Kasumi-1 (cell line): ENCODE measurements around the gene BABAM2.

Experiments
- DNase-seq, 2 experiments: peaks; one replicate each; lab custom pipeline; 2025; lab: John Stamatoyannopoulos, UW

The BABAM2 gene

DNA sequence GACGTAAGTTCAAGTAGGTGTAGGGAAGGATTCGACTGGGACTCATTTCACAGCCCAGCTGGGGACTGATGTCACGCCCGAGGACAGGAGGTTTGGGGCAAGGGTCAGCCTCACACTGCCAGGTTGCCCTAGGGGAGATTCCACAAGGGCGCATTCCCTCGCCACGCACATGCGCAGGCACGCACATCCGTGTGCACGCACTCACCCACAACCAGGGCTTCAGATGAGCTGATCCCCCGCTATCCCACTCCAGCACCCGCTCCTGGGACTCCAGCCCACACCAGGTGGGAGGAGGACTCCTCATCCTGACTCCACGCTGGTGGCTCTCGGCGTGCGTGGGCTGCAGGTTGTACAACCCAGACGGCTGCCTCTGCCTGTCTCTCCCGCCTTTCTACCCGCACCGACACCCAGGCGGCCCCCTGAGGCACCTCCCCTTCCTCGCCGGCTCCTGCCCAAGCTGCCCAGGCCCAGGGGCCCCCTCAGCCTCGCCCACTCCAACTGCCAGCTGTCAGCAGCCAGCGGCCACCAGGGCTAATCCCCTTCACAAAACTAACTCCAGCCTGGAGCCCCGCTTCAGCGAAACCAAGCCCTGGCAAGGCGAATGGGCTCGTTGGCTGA, 454.3 kb downstream of the BABAM2 start:
- no peak for DNase-seq

DNA sequence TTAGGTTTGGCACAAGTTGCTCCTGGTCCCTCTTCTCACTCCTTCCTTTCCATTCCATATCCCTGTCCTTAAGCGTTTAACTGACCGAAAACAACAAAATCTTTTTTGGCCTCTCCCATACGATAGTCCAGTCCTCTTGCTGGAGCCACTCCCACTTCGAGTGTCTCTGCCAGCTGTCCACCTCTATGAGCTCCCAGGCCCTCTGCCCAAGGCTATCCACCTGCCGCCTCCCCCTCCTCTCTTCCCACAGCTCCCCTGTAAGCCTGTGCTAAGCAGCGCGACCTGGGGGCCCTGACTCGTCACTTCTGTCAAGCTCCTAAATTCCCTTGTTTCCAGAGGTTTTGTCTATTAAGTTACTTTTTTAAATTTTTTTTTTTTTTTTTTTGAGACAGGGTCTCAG, 455.1 kb downstream of the BABAM2 start:
- DNase-seq, result no peak

DNA sequence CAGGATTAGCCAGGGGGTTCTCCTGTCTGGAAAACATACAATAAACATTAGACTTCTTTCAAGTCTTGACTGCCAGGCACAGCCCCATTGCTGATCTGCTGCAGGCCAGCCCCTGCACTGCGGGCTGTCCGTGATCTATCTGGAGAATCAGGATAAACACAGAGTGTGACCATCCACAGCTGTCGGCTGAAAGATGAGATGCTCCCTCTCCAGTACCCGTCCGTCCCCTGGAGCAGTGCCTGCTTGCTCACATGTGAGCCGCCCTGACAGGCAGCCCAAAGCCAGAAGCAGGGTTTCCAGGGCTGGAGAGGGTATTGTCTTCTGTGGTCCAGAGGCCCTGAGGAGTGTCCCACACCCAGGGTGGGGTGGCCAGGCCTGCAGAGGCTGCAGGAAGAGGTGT, 456.1 kb downstream of the BABAM2 start:
- DNase-seq, result no peak

DNA sequence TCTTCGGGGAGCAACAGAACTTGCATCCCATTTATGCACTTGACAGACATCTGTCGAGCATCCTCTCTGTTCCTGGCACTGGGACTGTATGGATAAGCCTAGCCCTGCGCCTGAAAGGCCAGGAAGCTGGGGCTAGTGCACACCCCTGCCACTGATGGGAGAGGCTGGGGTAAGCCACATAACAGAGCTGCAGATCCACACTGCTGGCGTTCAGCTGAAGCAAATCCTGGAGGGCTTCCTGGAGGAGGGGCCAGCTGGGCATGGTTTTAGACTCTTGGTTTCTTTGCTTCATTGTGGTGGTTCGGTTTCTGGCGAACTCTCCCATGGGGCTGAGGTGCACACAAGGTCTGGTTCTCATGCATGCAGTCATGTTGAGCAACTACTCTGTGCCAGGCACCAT, 456.7 kb downstream of the BABAM2 start:
- DNase-seq, result no peak

GRCh38 chr2:28347596-28347995, 457.1 kb downstream of the BABAM2 start:
- no peak for DNase-seq

DNA sequence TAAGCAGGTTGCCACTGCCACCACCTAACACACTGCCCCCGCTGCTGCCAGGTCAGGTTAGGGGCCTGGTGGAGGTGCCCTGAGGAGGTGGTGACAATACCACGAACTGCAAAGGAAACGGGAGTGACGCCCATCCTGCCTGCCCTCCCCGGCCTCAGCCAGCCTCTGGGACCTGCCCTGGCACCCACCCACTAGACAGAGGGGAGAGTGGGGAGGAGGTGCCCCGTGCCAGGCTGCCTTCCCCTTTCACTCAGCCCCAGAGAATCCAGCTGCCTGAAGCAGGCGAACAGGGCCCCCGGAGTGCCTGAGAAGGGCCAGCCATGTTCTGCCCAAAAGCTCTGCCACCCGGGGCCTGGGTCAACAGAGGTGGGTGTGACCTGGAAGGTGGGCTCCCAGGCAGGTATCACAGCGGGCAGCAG, 457.6 kb downstream of the BABAM2 start:
- DNase-seq, result no peak

- DNase-seq, result no peak
Observed at GRCh38 chr2:28348921-28349320, 458.4 kb downstream of the BABAM2 start.

DNA sequence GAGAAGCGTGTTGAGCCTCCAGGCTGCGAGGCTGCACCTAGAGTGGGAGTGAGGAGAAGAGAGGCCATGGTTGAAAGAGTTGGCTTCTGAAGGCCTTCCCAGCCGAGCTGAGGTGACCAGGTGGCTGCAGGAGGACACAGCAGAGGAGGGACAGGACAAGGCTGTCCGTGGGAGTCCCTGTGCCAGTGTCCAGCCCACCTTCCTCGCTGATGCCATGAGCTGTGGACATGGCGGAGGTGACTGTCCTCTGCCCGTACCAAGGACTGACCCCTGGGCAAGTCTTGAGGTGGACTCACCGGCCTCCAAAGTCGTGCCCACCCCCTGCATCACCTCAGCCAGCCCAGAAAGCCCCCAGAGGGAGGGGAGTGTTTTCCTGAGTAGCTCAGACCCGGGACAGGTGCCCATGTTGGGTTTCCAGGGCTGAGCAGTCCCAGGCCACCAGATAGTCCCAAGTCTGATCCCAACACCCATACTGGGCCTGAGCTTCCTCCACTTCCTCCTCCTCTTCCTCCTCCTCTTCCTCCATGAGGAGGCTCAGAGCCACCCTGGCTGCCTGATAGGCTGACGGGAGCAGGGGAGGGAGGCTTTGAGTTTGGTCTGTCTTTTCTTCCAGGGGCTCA, 459.1 kb downstream of the BABAM2 start:
- DNase-seq, result no peak

DNA sequence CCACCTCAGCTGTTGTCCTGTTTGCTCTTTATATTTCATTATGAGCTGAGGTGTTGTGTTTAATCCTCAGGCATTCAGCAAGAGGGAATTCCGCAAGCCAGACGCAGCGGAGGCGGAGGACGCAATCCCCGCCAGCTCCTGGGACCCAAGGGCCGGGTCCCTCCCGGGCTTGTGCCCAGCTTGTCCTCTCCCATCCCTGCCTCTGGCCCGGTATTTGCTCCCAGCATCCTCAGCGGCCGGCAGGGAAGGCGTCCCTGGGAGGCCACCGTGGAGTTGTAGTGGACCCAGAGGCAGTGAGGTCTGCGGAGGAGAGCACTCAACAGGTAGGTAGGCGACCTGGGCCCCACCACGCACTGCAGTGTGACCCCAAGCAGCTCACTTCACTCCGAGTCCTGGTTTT, 459.7 kb downstream of the BABAM2 start:
- DNase-seq, result no peak

DNA sequence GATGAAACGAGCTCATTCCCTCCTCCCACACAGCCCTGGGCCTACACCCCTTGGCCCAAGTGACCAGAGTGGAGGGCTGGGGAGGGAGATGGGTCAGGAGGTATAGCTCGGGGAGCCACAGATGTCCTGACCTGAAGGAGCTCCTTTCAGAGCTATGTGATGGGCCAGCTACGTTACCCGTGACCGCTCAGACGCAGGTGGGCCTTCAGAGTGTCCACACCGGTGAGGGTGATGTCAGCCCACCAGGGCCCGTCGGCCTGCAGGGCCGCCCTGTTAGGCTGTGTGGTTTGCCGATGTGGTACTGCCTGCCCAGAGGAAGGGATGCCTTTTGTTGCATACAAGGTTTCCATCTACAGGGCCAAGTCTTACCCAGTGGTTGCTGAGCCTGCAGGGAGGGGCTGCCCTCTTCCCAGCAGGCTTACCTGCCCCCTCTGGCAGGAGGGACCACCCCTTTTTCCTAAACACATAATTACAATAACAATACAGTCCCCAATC, 460.3 kb downstream of the BABAM2 start:
- no peak for DNase-seq

DNA sequence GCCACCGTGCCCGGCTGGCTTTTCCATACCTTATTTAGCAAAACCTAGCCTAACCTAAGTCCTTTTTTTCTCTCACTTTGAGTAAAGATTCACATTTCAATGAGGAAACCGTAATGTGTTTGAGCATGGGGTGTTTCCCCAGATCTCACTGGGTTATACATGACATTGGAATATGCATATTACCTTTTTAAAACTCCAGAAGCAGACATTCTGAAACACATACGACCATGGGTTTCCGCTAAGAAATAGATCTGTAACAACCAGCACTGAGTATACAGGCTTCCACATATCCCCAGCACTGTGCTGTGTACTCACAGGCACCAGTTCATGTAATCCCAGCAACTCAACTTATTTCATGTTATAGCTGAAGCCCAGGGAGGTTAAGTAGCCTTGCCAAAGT, 461.1 kb downstream of the BABAM2 start:
- DNase-seq, result no peak

- no peak for DNase-seq
Observed at GRCh38 chr2:28352104-28352503, 461.6 kb downstream of the BABAM2 start.

DNA sequence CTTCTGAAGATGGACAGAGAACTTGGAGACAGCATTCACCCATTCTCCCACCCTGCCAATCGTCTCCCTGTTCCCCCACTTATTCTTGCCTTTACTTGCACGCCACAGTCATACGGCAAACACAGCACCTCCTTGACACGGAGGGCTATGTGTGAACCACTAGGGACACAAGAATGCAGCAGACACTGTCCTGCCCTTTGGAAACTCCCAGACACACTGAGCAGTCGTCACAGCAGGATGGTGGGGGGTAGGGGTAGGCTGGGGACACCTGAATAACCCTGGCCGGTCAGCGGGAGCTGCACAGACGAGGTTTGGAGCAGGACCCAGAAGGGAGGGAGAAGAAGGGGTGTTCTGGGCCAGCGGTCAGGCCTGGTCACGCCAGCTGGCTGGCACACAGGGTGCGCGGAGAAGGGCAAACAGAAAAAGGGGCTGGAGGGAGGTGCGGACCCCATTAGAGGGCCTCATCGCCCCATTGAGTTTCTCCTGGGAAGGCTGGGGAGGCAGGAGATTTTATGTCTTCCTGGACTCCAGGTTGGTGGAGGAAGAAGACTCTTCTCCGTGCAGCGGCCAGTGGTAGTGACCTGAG, 462.2 kb downstream of the BABAM2 start:
- DNase-seq, result no peak

DNA sequence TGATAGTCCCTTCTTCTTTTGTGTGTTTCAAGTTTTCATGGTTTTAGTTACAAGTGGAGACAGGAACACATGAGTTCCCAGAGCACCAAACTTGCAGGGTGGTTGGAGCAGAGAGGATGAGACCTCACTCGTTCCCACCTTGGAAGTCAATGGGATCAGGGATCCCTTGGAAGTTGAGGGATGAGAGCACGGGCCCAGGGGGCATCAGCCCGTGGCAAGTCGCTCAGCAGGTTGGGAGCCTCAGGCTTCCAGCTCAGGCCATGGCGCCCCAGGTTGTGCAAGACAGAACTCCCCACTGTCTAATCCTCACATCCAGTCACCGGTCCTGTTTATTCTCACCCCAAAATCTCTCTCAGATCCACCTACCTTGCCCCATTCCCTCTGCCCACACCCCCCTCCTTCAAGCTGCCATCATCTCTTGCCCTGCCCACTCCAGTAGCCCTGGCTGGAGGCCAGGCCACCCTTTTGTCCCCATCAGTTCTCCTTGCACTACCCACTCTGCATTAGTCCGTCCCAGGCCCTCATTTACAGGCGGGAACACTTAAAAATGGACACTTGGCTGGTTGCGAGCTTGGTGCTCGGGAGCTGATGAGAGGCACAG, 464.5 kb downstream of the BABAM2 start:
- DNase-seq, result no peak

DNA sequence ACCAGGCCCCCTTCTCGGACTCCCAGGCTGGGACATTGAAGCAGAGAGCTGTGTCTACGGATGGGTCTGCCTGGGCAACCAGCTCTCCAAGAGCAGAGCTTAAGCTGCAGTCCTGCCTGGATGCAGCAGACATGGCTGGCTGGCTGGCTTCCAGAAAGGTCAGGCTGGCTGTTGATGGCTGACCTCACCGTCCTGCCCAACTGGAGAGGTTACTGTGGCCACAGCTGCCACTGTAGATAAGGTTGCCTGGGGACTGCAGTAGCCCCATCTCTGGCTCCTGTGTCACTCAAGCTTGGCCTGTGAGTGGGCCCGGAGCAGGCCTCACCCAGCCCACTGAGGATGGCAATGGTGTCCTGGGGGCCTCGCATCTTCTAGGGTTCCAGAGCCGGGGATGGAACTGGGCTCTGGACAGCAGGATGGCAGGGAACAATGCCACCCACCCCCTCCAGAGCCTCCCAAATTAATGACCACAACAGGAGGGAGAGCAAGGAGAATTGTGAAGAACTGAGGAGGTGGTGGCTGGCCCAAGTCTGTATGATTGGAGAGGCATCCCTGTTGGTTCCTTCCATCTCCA, 465.1 kb downstream of the BABAM2 start:
- DNase-seq, result no peak

GRCh38 chr2:28356095-28356911, 465.8 kb downstream of the BABAM2 start:
- DNase-seq, result peak in 1 of 2 experiments; percentile 36

DNA sequence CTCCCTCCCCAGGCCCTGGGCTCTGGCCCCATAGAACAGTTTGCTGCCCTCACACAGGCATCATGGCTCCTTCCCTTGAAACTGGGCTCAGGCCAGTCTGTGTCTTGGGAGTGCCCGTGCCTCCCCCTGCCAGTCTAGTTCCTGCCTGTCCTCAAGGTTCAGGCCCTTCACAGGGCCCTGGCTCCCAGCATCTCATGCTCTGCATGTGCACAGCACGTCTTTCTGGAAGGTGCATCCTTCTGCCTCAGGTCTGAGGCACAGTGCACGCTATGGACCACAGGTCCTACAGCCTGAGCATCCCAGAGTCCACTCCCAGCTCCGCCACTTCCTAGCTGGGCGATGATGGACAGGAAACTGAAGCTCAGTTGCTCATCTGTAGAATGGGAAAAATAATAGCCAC, 466.5 kb downstream of the BABAM2 start:
- DNase-seq, result no peak

GRCh38 chr2:28357948-28358667, 467.6 kb downstream of the BABAM2 start:
- no peak for DNase-seq

DNA sequence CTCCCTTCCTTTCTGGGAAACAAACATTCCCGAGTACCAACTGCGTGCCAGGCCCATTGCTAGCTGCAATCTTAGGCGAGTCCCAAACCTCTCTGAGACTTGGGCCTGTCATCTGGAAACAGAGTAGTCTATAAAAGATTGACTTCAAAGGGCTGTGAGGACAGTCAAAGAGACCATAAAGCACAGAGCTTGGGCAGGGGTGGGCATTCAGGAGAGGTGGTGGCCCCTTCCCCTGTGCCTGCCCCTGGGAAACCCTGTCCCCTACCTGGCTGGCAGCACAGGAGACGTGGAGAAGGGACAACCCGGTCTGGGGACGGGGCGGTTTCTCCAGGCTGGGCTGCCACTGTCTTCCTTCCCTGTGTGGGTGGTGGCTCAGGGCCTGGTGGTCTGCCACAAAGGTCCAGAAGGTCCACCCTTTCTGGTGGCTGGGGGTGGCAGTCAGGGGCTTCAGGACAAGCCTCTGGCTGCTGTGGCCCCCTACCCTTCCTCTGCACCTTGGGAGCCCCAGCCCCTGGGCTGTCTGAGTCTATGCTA, 468.2 kb downstream of the BABAM2 start:
- no peak for DNase-seq

DNA sequence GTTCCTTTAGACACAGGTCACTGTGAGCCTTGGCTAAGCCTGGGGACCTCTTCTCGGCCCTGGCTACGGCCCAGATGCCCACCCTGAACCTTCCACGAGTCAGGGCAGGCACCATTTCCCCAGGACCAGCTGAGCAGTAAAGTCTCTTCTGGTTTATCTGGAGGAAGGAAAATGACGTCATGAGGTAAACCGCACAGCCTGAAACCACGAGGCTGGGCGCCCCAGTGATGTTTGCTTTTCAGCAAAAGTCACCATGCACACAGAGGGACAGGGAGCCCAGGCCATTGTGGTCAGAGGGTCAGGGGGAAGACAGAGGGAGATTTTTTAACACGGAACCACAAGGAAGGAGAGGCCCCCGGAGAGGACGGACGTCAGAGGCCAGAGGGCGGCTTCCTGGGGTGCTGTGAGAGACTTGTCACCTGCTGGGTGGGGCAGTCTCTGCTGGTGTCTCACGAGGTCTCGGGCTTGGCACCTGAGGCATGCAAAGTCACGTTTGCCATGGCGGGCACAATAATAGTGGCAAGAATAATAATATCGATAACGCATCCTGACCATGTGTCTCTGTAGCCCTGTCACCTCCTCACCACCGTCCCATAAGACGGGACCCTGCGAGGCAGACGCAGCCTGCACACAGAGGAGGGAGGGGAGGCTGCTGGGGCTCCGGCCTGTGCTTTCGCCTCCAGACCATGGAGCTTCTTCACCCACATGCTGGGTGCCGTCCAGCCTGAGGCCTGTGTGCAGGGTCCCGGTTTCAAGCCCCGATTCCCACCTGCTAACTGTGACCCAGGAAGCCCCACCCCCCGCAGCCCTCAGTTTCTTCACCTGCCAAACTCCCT, 468.9 kb downstream of the BABAM2 start:
- DNase-seq, result peak; percentile 73 to 75
